NT2/D1 (cell line): ENCODE data around the gene ATXN10.

Source experiments
- SUZ12 ChIP-seq: IDR thresholded peaks from 2 replicates; pipeline ENCODE4 v1.6.1; 2011; ENCODE audit not compliant: insufficient read length, insufficient read depth; ENCODE audit errors: extremely low read depth
- YY1 ChIP-seq: IDR thresholded peaks from 2 replicates; pipeline ENCODE4 v1.6.1; 2011; ENCODE audit not compliant: insufficient read length, insufficient read depth
- ZNF274 ChIP-seq: IDR thresholded peaks from 2 replicates; pipeline ENCODE4 v1.6.1; 2011; ENCODE audit warnings: mild to moderate bottlenecking, low read depth, low read length

- TF ChIP-seq ZNF274 (no peak), YY1 (no peak), SUZ12 (no peak)
Measured at GRCh38 chr22:45684752-45685574, 13.3 kb downstream of the ATXN10 start.
